Measurements from ENCODE around the gene KCMF1.

- TF ChIP-seq POLR2A (IDR thresholded peaks at IDR 0.05) = no peak
- TF ChIP-seq CTCF (IDR thresholded peaks at IDR 0.05) = no peak
Measured at GRCh38 chr2:84959095-84959565, 11.8 kb upstream of the KCMF1 start.

Measured in adrenal gland (tissue), 5 donors.